ENCODE measurements around the gene SEC16A. TPM values are rescaled to one million over a fixed set of nuclear protein-coding genes. Genes with fewer than 3 reads are reported as not detected.

The SEC16A gene
- total and polyA plus RNA-seq, 2 donors (not counting 3 experiments of a cell fraction or from before 2014, with no cell fraction given): 34.5 to 80.6 TPM

- peaks cover 3% of the 10 kb centered on the region for H3K79me2 ChIP-seq (ENCODE audit: control insufficient read depth, insufficient read depth, low read length)
- TF ChIP-seq JUN (IDR thresholded peaks at IDR 0.05; ENCODE audit: borderline replicate concordance, insufficient read depth, insufficient read length, low read depth): no peak
- TF ChIP-seq MAX (IDR thresholded peaks at IDR 0.05; ENCODE audit: insufficient read depth, insufficient read length): no peak
- TF ChIP-seq, protein P1, sequence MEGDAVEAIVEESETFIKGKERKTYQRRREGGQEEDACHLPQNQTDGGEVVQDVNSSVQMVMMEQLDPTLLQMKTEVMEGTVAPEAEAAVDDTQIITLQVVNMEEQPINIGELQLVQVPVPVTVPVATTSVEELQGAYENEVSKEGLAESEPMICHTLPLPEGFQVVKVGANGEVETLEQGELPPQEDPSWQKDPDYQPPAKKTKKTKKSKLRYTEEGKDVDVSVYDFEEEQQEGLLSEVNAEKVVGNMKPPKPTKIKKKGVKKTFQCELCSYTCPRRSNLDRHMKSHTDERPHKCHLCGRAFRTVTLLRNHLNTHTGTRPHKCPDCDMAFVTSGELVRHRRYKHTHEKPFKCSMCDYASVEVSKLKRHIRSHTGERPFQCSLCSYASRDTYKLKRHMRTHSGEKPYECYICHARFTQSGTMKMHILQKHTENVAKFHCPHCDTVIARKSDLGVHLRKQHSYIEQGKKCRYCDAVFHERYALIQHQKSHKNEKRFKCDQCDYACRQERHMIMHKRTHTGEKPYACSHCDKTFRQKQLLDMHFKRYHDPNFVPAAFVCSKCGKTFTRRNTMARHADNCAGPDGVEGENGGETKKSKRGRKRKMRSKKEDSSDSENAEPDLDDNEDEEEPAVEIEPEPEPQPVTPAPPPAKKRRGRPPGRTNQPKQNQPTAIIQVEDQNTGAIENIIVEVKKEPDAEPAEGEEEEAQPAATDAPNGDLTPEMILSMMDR (IDR thresholded peaks at IDR 0.05; ENCODE audit: extremely low read depth in 1 of 2, insufficient read depth in 1 of 2, low read depth in 1 of 2, low read length in 2 of 2): no peak
- no peak for TF ChIP-seq POLR2A (IDR thresholded peaks at IDR 0.05; ENCODE audit: low read depth, low read length)
- TF ChIP-seq FOS (IDR thresholded peaks at IDR 0.05; ENCODE audit: borderline replicate concordance, insufficient read depth, low read length): no peak
- no peak for TF ChIP-seq EZH2 (IDR thresholded peaks at IDR 0.05; ENCODE audit: borderline replicate concordance, low read depth, low read length, severe bottlenecking)
- no peak for TF ChIP-seq GATA2 (IDR thresholded peaks at IDR 0.05; ENCODE audit: insufficient read depth, insufficient read length, low read depth, low read length)
- no peak for TF ChIP-seq MYC (IDR thresholded peaks at IDR 0.05; ENCODE audit: low read depth, low read length)
- TF ChIP-seq POLR2AphosphoS5 (IDR thresholded peaks at IDR 0.05; ENCODE audit: insufficient read depth, low read depth, low read length): no peak
- H3K27ac ChIP-seq (ENCODE audit: insufficient read depth, low read depth, low read length): no peak overlapping the region
- H3K36me3 ChIP-seq (ENCODE audit: control insufficient read depth in 2 of 2, extremely low read depth in 1 of 2, insufficient read depth in 2 of 2, low read length in 2 of 2): peaks cover 32 to 73% of the 10 kb centered on the region in 2 experiments
- intact Hi-C loops (cut with micrococcal nuclease) (no loop called here), dilution Hi-C loops (cut with MboI; ENCODE audit: extremely low pct_ligation_motif_present, low sequenced_read_pairs) (no loop called here)
- no peaks in the 10 kb centered on the region for H3K27me3 ChIP-seq (ENCODE audit: control insufficient read depth in 2 of 2, insufficient read depth in 2 of 2, low read length in 2 of 2)
- H2AFZ ChIP-seq (ENCODE audit: low read depth, low read length): no peak overlapping the region
- H4K20me1 ChIP-seq (replicated peaks; ENCODE audit: control insufficient read depth, extremely low read depth, insufficient read depth, low read length): peaks cover 2% of the 10 kb centered on the region
- BruUV-seq (replicated peaks): no TSS peak
- H3K9me3 ChIP-seq (replicated peaks; ENCODE audit: control insufficient read depth, insufficient read depth, low read length): no peaks in the 10 kb centered on the region
- POLR2A ChIA-PET: no interaction called here
- FAIRE-seq: no peak
- CTCF ChIA-PET: interaction anchor here (0.7 to 1.3 kb wide), 3 partner anchors 10 to 134 kb away, joined by 3 to 6 read pairs (median 3); no protein-coding TSS in a partner anchor
- no peak overlapping the region for H3K9ac ChIP-seq (replicated peaks; ENCODE audit: extremely low read depth, insufficient read depth, low read length)
- H3K4me1 ChIP-seq (ENCODE audit: control insufficient read depth, extremely low read depth, insufficient read depth, low read length): no peaks in the 10 kb centered on the region
- no peaks in the 10 kb centered on the region for H3K9me1 ChIP-seq (replicated peaks; ENCODE audit: control insufficient read depth, extremely low read depth, insufficient read depth, low read length)
- no peak overlapping the region for H3K4me2 ChIP-seq (ENCODE audit: insufficient read depth, low read length)
- DNase-seq (ENCODE audit: low read depth, low spot score): no peak
- no peak overlapping the region for H3K4me3 ChIP-seq (replicated peaks in 1 of 3; ENCODE audit: insufficient read depth in 1 of 3, low read depth in 1 of 3, low read length in 3 of 3)
Observed at GRCh38 chr9:136497916-136498695, 15.3 kb upstream of the SEC16A start.

Measured in endothelial cell of umbilical vein (primary cell).